NCI-H510A (cell line): ENCODE data around the gene FAM240A.
"Not testable (repeated sequence)": the region's sequence is repeated elsewhere in the genome, so short reads cannot be mapped to it uniquely, and the experiment has no call there.

Experiments
- DNase-seq: peaks from one replicate; lab custom pipeline; 2025; lab: John Stamatoyannopoulos, UW

The FAM240A gene

GRCh38 chr3:46612324-46612723, at the start of gene FAM240A:
FAM240A (plus strand) TSS chr3:46612525; CDS start chr3:46612684, 159 bp downstream.
- no peak for DNase-seq

GRCh38 chr3:46564190-46565021, 47.9 kb upstream of the FAM240A start:
- no peak for DNase-seq

GRCh38 chr3:46565077-46565476, 47.2 kb upstream of the FAM240A start:
- DNase-seq = no peak

- no peak for DNase-seq
Observed at GRCh38 chr3:46565607-46566039, 46.7 kb upstream of the FAM240A start.

GRCh38 chr3:46566040-46566641, 46.2 kb upstream of the FAM240A start, which contains the start of gene LRRC2:
LRRC2 (minus strand) TSS chr3:46566302; CDS start chr3:46551591, 14,711 bp downstream.
- no peak for DNase-seq

GRCh38 chr3:46571684-46572083, 40.6 kb upstream of the FAM240A start:
- DNase-seq = no peak

GRCh38 chr3:46573701-46574100, 38.6 kb upstream of the FAM240A start:
- DNase-seq = no peak

- DNase-seq = no peak
Observed at GRCh38 chr3:46574243-46574646, 38.1 kb upstream of the FAM240A start.

- no peak for DNase-seq
Observed at GRCh38 chr3:46574881-46575576, 37.3 kb upstream of the FAM240A start.

GRCh38 chr3:46575577-46576222, 36.6 kb upstream of the FAM240A start:
- DNase-seq = no peak

- DNase-seq = no peak
Observed at GRCh38 chr3:46576386-46576785, 35.9 kb upstream of the FAM240A start.

- DNase-seq = no peak
Observed at GRCh38 chr3:46576879-46577278, 35.4 kb upstream of the FAM240A start.

- DNase-seq = not testable (repeated sequence)
Observed at GRCh38 chr3:46577580-46578249, 34.6 kb upstream of the FAM240A start.

- DNase-seq = no peak
Observed at GRCh38 chr3:46578973-46579755, 33.2 kb upstream of the FAM240A start.

- no peak for DNase-seq
Observed at GRCh38 chr3:46579756-46580286, 32.5 kb upstream of the FAM240A start.

- no peak for DNase-seq
Observed at GRCh38 chr3:46580675-46581074, 31.6 kb upstream of the FAM240A start.

- no peak for DNase-seq
Observed at GRCh38 chr3:46584598-46585467, 27.5 kb upstream of the FAM240A start.

GRCh38 chr3:46585799-46586693, 26.3 kb upstream of the FAM240A start:
- no peak for DNase-seq
